HFFc6 (cell line): ENCODE results near the gene ATP5F1D. TPM values are rescaled to one million over a fixed set of nuclear protein-coding genes. Genes with fewer than 3 reads are reported as not detected.

Experiments
- DNase-seq: peaks from one replicate; pipeline ENCODE4 v3.0.0-alpha.2; 2018
- H3K27ac Mint-ChIP-seq: 2 replicates; pipeline ENCODE4 v1.8.0; 2020; ENCODE audit warnings: mild to moderate bottlenecking, mixed read lengths
- H3K27me3 Mint-ChIP-seq: 2 replicates; pipeline ENCODE4 v1.8.0; 2021; ENCODE audit warnings: mild to moderate bottlenecking, moderate library complexity, mixed read lengths; ENCODE audit not compliant: insufficient read depth
- H3K36me3 Mint-ChIP-seq: 2 replicates; pipeline ENCODE4 v1.8.0; 2021; ENCODE audit warnings: low read depth, mixed read lengths
- H3K4me1 Mint-ChIP-seq: 2 replicates; pipeline ENCODE4 v1.8.0; 2020; ENCODE audit warnings: low read depth, mixed read lengths
- H3K4me3 Mint-ChIP-seq: 2 replicates; pipeline ENCODE4 v1.8.0; 2020; ENCODE audit warnings: mild to moderate bottlenecking, moderate library complexity, mixed read lengths
- H3K9me3 Mint-ChIP-seq: 2 replicates; pipeline ENCODE4 v1.8.0; 2020; ENCODE audit warnings: mild to moderate bottlenecking, mixed read lengths
- total RNA-seq, 6 experiments: library from RNA; stranded (reverse); fragmentation: NEBNext Ultra II Directional; extraction: Animal tissue kit (Norgen Biotek cat#: 25700); gene quantifications; 2 replicates in 1 of 6; 3 replicates in 5 of 6; pipeline ENCODE4 v1.2.3, GENCODE V29; 2021
- TF ChIP-seq, protein P1 (sequence below): fragments of 200-600 bp; sonication (generic); IDR thresholded peaks from 2 replicates; pipeline ENCODE4 v1.5.0; 2021; ENCODE audit warnings: antibody characterized with exemption, mild to moderate bottlenecking

Gene ATP5F1D
- total RNA-seq, 6 experiments from 2014 or later: 190 to 243 (median 217) TPM

DNA sequence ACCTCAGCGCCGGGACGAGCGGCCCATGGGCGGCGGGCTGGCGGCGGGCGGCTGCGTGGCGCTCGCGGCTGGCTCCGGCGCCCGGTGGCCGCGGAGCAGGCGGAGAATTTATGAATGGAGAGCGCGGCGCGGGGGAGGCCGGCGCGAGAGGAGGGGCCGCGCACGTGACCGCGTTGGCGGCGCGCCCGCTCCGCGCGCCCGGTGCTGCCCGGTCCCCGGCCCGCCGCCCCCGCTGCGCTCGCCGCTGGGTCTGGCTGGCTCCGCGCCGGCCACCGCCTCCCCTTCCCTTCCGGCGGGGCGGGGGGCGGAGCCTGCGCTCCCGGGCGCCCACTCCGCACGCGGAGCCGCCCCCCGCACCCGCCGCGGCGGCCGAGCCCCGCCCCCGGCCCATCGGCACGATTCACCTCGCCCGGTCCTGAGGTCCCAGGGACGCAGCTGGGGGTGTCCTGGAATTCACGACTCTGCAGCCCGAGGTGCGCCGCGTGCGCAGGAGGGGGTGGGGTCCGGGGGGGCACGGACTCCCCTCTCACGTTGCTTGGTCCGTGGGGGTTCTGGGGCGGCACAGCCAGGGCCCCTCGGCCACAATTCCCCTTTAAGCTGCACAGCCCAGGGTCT is 3.7 kb upstream of the ATP5F1D start, which contains the start of gene CBARP:
Gene CBARP, minus strand, starts transcription at position 252 of the 615 bp plus-strand sequence. CDS start 1,905 bp downstream, outside the sequence.
- Mint-ChIP-seq H3K9me3 (no peaks in the 10 kb centered on the region), H3K27ac (peak within 1 kb of the TSS; percentile 52), H3K27me3 (peaks cover 4% of the 10 kb centered on the region; the same call in 1 of the 2 replicates), H3K4me1 (peaks cover 11% of the 10 kb centered on the region), H3K4me3 (peak within 1 kb of the TSS; percentile 78), H3K36me3 (no peaks in the 10 kb centered on the region)
- TF ChIP-seq, protein P1, sequence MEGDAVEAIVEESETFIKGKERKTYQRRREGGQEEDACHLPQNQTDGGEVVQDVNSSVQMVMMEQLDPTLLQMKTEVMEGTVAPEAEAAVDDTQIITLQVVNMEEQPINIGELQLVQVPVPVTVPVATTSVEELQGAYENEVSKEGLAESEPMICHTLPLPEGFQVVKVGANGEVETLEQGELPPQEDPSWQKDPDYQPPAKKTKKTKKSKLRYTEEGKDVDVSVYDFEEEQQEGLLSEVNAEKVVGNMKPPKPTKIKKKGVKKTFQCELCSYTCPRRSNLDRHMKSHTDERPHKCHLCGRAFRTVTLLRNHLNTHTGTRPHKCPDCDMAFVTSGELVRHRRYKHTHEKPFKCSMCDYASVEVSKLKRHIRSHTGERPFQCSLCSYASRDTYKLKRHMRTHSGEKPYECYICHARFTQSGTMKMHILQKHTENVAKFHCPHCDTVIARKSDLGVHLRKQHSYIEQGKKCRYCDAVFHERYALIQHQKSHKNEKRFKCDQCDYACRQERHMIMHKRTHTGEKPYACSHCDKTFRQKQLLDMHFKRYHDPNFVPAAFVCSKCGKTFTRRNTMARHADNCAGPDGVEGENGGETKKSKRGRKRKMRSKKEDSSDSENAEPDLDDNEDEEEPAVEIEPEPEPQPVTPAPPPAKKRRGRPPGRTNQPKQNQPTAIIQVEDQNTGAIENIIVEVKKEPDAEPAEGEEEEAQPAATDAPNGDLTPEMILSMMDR: no peak
- DNase-seq: no peak

DNA sequence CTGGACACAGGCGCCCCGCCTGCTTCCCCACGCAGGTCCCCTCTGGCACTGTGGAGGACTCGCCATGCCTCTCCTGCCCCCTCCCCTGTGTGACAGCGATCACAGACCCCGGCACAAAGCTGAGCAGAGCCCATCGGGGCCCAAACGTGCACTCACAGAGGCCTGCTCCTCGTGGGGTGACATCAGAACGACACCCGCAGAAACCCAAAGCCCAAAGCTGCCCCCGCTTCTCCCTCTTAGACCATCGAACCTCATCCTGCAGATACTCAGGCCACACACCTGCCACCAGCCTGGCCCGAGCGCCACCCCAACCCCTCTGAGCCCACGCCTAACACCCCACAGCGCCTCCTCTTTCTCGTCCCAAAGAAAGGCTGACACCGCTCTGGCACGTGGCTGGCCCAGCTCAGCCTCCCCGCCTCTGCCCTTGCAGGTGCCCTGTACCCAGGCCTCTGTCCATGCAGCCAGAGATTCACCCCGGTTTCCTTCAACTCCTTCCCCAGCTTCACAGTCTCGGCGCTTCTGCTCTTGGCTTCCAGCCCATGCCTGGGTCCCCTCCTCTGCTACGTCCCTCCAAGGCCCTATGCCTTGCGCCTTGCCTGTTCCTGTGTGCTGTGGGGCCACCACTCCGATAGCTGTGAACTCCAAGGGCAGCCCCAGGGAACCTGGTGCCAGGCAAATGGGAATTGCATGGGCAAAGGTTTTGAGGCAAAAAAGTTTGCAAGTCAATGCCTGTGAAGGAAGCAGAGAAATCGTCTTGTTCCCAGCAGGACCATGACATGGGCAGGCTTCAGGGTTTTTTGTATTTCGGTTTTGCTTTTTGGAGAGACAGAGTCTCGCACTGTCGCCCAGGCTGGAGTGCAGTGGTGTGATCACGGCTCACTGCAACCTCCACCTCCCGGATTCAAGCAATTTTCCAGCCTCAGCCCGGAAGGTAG is 2.9 kb upstream of the ATP5F1D start:
- Mint-ChIP-seq H3K9me3 (no peaks in the 10 kb centered on the region), H3K4me1 (peaks cover 19% of the 10 kb centered on the region), H3K36me3 (no peaks in the 10 kb centered on the region), H3K27ac (peak overlapping the region; percentile 52), H3K4me3 (peak overlapping the region; percentile 78), H3K27me3 (peaks cover 4% of the 10 kb centered on the region; the same call in 1 of the 2 replicates)
- TF ChIP-seq, protein P1: no peak
- DNase-seq: no peak

DNA sequence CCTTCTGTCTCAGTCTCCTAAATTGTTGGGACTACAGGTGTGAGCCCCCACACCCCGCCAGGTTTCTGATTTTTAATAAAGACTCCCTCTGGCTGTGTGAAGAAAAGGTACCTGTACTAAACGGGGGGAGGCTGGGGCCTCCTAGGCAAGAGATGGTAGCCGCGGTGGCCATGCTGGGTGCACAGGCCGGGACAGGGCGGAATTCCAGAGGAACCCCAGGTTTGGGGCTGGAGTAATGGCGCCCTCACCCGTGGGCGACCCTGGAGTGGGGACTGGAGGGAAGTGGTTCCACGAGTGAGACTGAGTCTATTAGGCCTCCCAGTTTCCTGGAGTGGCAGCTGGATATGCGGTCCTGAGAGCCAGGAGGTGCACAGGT is 2.1 kb upstream of the ATP5F1D start:
- Mint-ChIP-seq H3K36me3 (no peaks in the 10 kb centered on the region), H3K27me3 (peaks cover 4% of the 10 kb centered on the region; the same call in 1 of the 2 replicates), H3K4me1 (peaks cover 21% of the 10 kb centered on the region), H3K27ac (0 out of 2 replicates have a peak overlapping the region, but pooled peaks have one; percentile 43), H3K9me3 (no peaks in the 10 kb centered on the region), H3K4me3 (peak overlapping the region; percentile 78)
- TF ChIP-seq, protein P1: no peak
- no peak for DNase-seq

DNA sequence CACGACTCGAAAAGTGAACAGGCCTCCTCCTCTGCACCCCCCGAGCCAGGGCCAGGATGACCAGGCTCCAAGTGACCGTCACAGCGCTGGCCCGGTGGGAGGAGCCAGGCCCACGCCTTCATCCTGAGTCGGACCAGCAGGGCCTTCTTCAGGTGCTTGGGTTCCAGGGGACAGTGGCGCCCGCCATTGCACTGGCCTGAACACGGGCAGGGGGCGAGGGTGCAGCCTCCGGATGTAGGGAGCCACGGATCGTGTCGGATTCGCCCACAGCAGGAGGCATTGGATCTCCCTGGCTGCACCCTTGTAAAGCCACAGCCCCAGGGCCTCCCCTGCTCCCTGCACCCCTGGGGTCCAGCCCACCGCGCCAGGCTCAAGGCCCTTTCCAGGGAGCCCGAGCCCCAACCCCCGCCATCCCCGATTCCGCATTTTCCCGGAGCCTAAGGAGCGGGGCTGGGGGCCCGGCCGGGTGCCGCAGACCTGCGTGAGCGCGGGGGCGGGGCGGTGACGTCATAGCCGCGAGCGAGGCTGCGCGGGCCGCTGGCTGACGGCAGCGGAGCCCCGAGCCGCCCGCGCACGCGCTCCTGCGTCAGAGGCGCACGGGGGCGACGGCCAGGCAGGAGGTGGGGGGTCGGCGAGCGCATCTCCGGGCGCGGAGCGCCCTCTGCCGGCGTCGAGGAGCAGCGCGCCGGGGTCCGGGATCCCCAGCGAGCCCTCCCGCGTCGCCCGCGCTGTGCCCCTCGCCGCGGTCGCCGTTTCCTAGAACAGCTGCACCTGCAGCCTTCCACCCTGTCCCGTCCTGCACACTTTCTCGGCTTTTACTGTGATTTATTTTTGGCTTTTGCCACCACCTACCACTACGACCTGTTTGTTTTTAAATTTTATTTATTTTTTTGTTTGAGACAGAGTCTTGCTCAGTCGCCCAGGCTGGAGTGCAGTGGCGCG is 1.5 kb upstream of the ATP5F1D start:
- no peaks in the 10 kb centered on the region for H3K36me3 Mint-ChIP-seq
- DNase-seq: peak; percentile 78
- no peak overlapping the region; the same call in 1 of the 2 replicates for H3K27ac Mint-ChIP-seq
- peaks cover 25% of the 10 kb centered on the region for H3K4me1 Mint-ChIP-seq
- peaks cover 4% of the 10 kb centered on the region; the same call in 1 of the 2 replicates for H3K27me3 Mint-ChIP-seq
- peak overlapping the region; percentile 84 for H3K4me3 Mint-ChIP-seq
- TF ChIP-seq, protein P1: peak; percentile 97
- no peaks in the 10 kb centered on the region for H3K9me3 Mint-ChIP-seq

DNA sequence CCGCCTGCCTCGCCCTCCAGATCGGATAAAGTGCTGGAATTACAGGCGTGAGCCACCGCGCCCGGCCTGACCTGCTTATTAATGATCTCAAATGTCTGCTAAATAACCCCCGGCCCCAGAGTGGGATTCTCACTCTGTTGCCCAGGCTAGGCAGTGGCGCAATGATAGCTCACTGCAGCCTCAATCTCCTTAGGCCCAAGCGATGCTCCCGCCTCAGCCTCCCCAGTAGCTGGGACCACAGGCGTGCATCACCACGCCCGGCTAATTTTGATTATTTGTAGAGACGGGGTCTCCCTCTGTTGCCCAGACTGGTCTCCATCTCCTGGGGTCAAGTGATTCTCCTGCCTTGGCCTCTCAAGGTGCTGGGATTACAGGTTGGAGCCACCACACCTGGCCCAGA is 626 bp upstream of the ATP5F1D start:
- no peaks in the 10 kb centered on the region for H3K9me3 Mint-ChIP-seq
- peaks cover 25% of the 10 kb centered on the region for H3K4me1 Mint-ChIP-seq
- H3K4me3 Mint-ChIP-seq: peak overlapping the region; percentile 84
- TF ChIP-seq, protein P1: no peak
- DNase-seq: no peak
- peak overlapping the region; percentile 87 for H3K27ac Mint-ChIP-seq
- peaks cover 4% of the 10 kb centered on the region; the same call in 1 of the 2 replicates for H3K27me3 Mint-ChIP-seq
- no peaks in the 10 kb centered on the region for H3K36me3 Mint-ChIP-seq
